H1 (cell line): Measurements from ENCODE around the gene RSPH6A.

Experiments
- GABPA ChIP-seq: IDR thresholded peaks from 2 replicates; pipeline ENCODE4 v1.6.1; 2011; ENCODE audit warnings: mild to moderate bottlenecking, low read length, moderate library complexity, borderline replicate concordance; ENCODE audit not compliant: insufficient read depth
- JUN ChIP-seq: IDR thresholded peaks from 2 replicates; pipeline ENCODE4 v1.6.1; 2011; ENCODE audit warnings: low read depth, mild to moderate bottlenecking, improper control_type of control experiment, low read length
- MAX ChIP-seq: IDR thresholded peaks from 2 replicates; pipeline ENCODE4 v1.6.1; 2012; ENCODE audit warnings: inconsistent platforms
- POLR2A ChIP-seq, 2 experiments: IDR thresholded peaks; 1 replicate in 1 of 2; 2 replicates in 1 of 2; pipeline ENCODE4 v1.6.1; 2011; ENCODE audit warnings: low read depth in 2 of 2, low read length in 2 of 2, mild to moderate bottlenecking in 2 of 2; ENCODE audit errors: control extremely low read depth in 1 of 2
- SP1 ChIP-seq: IDR thresholded peaks from 2 replicates; pipeline ENCODE4 v1.6.1; 2011; ENCODE audit warnings: low read depth, low read length
- TF ChIP-seq, protein P1 (sequence below), 3 experiments: IDR thresholded peaks; 1 replicate in 2 of 3; 2 replicates in 1 of 3; pipeline versions ENCODE4 v1.5.1 to v1.6.1; 2011; ENCODE audit warnings: low read length in 3 of 3, mild to moderate bottlenecking in 3 of 3, inconsistent platforms in 2 of 3, low read depth in 1 of 3, moderate library complexity in 1 of 3; ENCODE audit not compliant: insufficient read depth in 1 of 3; ENCODE audit errors: control extremely low read depth in 1 of 3

- TF ChIP-seq, protein P1, sequence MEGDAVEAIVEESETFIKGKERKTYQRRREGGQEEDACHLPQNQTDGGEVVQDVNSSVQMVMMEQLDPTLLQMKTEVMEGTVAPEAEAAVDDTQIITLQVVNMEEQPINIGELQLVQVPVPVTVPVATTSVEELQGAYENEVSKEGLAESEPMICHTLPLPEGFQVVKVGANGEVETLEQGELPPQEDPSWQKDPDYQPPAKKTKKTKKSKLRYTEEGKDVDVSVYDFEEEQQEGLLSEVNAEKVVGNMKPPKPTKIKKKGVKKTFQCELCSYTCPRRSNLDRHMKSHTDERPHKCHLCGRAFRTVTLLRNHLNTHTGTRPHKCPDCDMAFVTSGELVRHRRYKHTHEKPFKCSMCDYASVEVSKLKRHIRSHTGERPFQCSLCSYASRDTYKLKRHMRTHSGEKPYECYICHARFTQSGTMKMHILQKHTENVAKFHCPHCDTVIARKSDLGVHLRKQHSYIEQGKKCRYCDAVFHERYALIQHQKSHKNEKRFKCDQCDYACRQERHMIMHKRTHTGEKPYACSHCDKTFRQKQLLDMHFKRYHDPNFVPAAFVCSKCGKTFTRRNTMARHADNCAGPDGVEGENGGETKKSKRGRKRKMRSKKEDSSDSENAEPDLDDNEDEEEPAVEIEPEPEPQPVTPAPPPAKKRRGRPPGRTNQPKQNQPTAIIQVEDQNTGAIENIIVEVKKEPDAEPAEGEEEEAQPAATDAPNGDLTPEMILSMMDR (IDR thresholded peaks at IDR 0.05; ENCODE audit: control extremely low read depth in 1 of 3, insufficient read depth in 1 of 3, low read depth in 1 of 3, low read length in 3 of 3), result no peak
- TF ChIP-seq SP1 (no peak), GABPA (no peak), MAX (no peak), POLR2A (IDR thresholded peaks at IDR 0.05; ENCODE audit: control extremely low read depth in 1 of 2, low read depth in 2 of 2, low read length in 2 of 2) (no peak), JUN (no peak)
These were observed 27.1 kb upstream of the RSPH6A start for GRCh38 chr19:45842198-45842597.
